ENCODE data around the gene ATP1A4. TPM values are rescaled to one million over a fixed set of nuclear protein-coding genes. Genes with fewer than 3 reads are reported as not detected.

The ATP1A4 gene
- total and polyA plus RNA-seq, 7 donors = 0.22 to 3.0 (median 0.27) TPM; not detected in 4

GRCh38 chr1:160220301-160220700 is 68.9 kb downstream of the ATP1A4 start:
- Histone ChIP-seq H3K4me3 (no peak overlapping the region), H3K27me3 (no peaks in the 10 kb centered on the region), H3K36me3 (peaks cover 35 to 79% (median 61%) of the 10 kb centered on the region in 4 donors), H3K9me3 (no peaks in the 10 kb centered on the region), H3K27ac (peak overlapping the region; percentile 73 to 84 (median 76)), H3K4me1 (peaks cover 0 to 44% (median 40%) of the 10 kb centered on the region in 4 donors)
- no peak for DNase-seq
- TF ChIP-seq EP300 (IDR thresholded peaks at IDR 0.05) (no peak), POLR2A (IDR thresholded peaks at IDR 0.05) (no peak), POLR2AphosphoS5 (IDR thresholded peaks at IDR 0.05) (no peak), CTCF (IDR thresholded peaks at IDR 0.05) (no peak)
- intact Hi-C loops (cut with DNase I) = no loop called here
- 89 to 90% methylated on average over 2 of the region's 2 CpGs for WGBS, 2 donors

GRCh38 chr1:160221089-160221488 is 69.7 kb downstream of the ATP1A4 start:
- Histone ChIP-seq H3K4me1 (peaks cover 0 to 44% (median 40%) of the 10 kb centered on the region in 4 donors), H3K9me3 (no peaks in the 10 kb centered on the region), H3K4me3 (no peak overlapping the region), H3K27me3 (no peaks in the 10 kb centered on the region), H3K27ac (peak overlapping the region in 2 of 4 donors; percentile 77 to 84), H3K36me3 (peaks cover 29 to 79% (median 58%) of the 10 kb centered on the region in 4 donors)
- DNase-seq = no peak
- intact Hi-C loops (cut with DNase I) = no loop called here
- TF ChIP-seq POLR2A (IDR thresholded peaks at IDR 0.05) (no peak), EP300 (IDR thresholded peaks at IDR 0.05) (no peak), POLR2AphosphoS5 (IDR thresholded peaks at IDR 0.05) (no peak), CTCF (IDR thresholded peaks at IDR 0.05) (no peak)

- Histone ChIP-seq H3K27me3 (no peaks in the 10 kb centered on the region), H3K4me3 (no peak overlapping the region), H3K4me1 (peaks cover 0 to 32% (median 28%) of the 10 kb centered on the region in 4 donors), H3K36me3 (peaks cover 29 to 85% (median 60%) of the 10 kb centered on the region in 4 donors), H3K9me3 (no peaks in the 10 kb centered on the region), H3K27ac (no peak overlapping the region)
- no peak for DNase-seq
- WGBS, 2 donors = 91 to 92% methylated on average over 3 of the region's 3 CpGs
- TF ChIP-seq POLR2AphosphoS5 (IDR thresholded peaks at IDR 0.05) (no peak), EP300 (IDR thresholded peaks at IDR 0.05) (no peak), POLR2A (IDR thresholded peaks at IDR 0.05) (no peak), CTCF (IDR thresholded peaks at IDR 0.05) (no peak)
- intact Hi-C loops (cut with DNase I) = no loop called here
Measured at GRCh38 chr1:160222546-160222945, 71.1 kb downstream of the ATP1A4 start.

GRCh38 chr1:160224606-160225005 is 73.2 kb downstream of the ATP1A4 start:
- intact Hi-C loops (cut with DNase I) = no loop called here
- 92 to 98% methylated on average over 2 of the region's 2 CpGs for WGBS, 2 donors

More at GRCh38 chr1:160224606-160225005, 73.2 kb downstream of the ATP1A4 start:
- H3K27ac ChIP-seq = no peak overlapping the region
- H3K27me3 ChIP-seq = no peaks in the 10 kb centered on the region
- no peak for DNase-seq
- TF ChIP-seq EP300 (IDR thresholded peaks at IDR 0.05) (no peak), POLR2AphosphoS5 (IDR thresholded peaks at IDR 0.05) (no peak), POLR2A (IDR thresholded peaks at IDR 0.05) (no peak), CTCF (IDR thresholded peaks at IDR 0.05) (no peak)
- H3K36me3 ChIP-seq = peaks cover 29 to 95% (median 71%) of the 10 kb centered on the region in 4 donors
- no peaks in the 10 kb centered on the region for H3K9me3 ChIP-seq
- no peak overlapping the region for H3K4me3 ChIP-seq
- H3K4me1 ChIP-seq = peaks cover 0 to 11% (median 8%) of the 10 kb centered on the region in 4 donors

Data from sigmoid colon (tissue), 7 donors.